Measurements from ENCODE around the gene RFFL. TPM values are rescaled to one million over a fixed set of nuclear protein-coding genes. Genes with fewer than 3 reads are reported as not detected.

RFFL gene
- total and polyA plus RNA-seq, 9 of the 15 experiments (the other 6 are each of a cell fraction or from before 2014, with no cell fraction given): 3.4 to 18.1 (median 12.8) TPM

GRCh38 chr17:34980681-34981537, 82.6 kb downstream of the RFFL start (continued):
- TF ChIP-seq FOXO4 (CRISPR knock-in tag; IDR thresholded peaks at IDR 0.05) (no peak), MYNN (IDR thresholded peaks at IDR 0.05) (no peak), MYNN (CRISPR knock-in tag; IDR thresholded peaks at IDR 0.05) (no peak), SETDB1 (IDR thresholded peaks at IDR 0.05; ENCODE audit: low read length) (no peak), L3MBTL2 (IDR thresholded peaks at IDR 0.05) (peak; percentile 69), PCBP1 (IDR thresholded peaks at IDR 0.05; ENCODE audit: low read depth, low read length, poor library complexity, severe bottlenecking) (peak; percentile 33), WHSC1 (IDR thresholded peaks at IDR 0.05; ENCODE audit: low read length) (no peak), ZNF79 (CRISPR knock-in tag; IDR thresholded peaks at IDR 0.05; ENCODE audit: low read depth) (no peak), MLLT1 (IDR thresholded peaks at IDR 0.05) (peak in 1 of 2 experiments; percentile 56; a peak in 1 of 4 replicates), XRCC5 (IDR thresholded peaks at IDR 0.05; ENCODE audit: low read depth, low read length) (0 out of 2 replicates have a peak, but pooled peaks have one; percentile 43), PCBP2 (IDR thresholded peaks at IDR 0.05; ENCODE audit: low read depth, low read length, poor library complexity, severe bottlenecking) (no peak), ZNF232 (CRISPR knock-in tag; IDR thresholded peaks at IDR 0.05) (no peak), ZNF224 (CRISPR knock-in tag; IDR thresholded peaks at IDR 0.05) (no peak), MITF (IDR thresholded peaks at IDR 0.05) (no peak), ZNF561 (CRISPR knock-in tag; conservative IDR thresholded peaks at IDR 0.05) (no peak), RBM39 (optimal IDR thresholded peaks at IDR 0.05; ENCODE audit: low read depth, low read length) (no peak), NR1H2 (CRISPR knock-in tag; IDR thresholded peaks at IDR 0.05) (no peak), GMEB1 (CRISPR knock-in tag; IDR thresholded peaks at IDR 0.05) (no peak), NCOA6 (IDR thresholded peaks at IDR 0.05) (no peak), STAG1 (CRISPR knock-in tag; IDR thresholded peaks at IDR 0.05; ENCODE audit: borderline replicate concordance) (no peak), BCL6 (CRISPR knock-in tag; IDR thresholded peaks at IDR 0.05) (no peak)
- TF ChIP-seq, protein P1, sequence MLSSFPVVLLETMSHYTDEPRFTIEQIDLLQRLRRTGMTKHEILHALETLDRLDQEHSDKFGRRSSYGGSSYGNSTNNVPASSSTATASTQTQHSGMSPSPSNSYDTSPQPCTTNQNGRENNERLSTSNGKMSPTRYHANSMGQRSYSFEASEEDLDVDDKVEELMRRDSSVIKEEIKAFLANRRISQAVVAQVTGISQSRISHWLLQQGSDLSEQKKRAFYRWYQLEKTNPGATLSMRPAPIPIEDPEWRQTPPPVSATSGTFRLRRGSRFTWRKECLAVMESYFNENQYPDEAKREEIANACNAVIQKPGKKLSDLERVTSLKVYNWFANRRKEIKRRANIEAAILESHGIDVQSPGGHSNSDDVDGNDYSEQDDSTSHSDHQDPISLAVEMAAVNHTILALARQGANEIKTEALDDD (IDR thresholded peaks at IDR 0.05): no peak

Data from K562 (cell line).